K562 (cell line): ENCODE results near the gene RNF115. TPM values are rescaled to one million over a fixed set of nuclear protein-coding genes. Genes with fewer than 3 reads are reported as not detected.

Experiments
- BDP1 ChIP-seq: IDR thresholded peaks from 3 replicates; pipeline ENCODE4 v1.6.1; 2011; ENCODE audit not compliant: insufficient read length, insufficient read depth
- ESRRA ChIP-seq: fragments of 450-650 bp; IDR thresholded peaks from 2 replicates; pipeline ENCODE4 v1.6.1; 2014; ENCODE audit warnings: low read depth, mild to moderate bottlenecking, moderate library complexity, borderline replicate concordance
- FOXM1 ChIP-seq, 2 experiments: fragments of 450-650 bp in 1 of 2; sonication (generic) in 1 of 2; formaldehyde crosslinking in 1 of 2; IDR thresholded peaks; 2 replicates each; pipeline versions ENCODE4 v1.6.1 to v1.9.0; 2017 to 2022; ENCODE audit warnings: low read depth in 2 of 2, mild to moderate bottlenecking in 2 of 2, missing genetic modification reagents in 1 of 2, moderate library complexity in 1 of 2
- FOXP1 ChIP-seq: sonication (generic); formaldehyde crosslinking; IDR thresholded peaks from 2 replicates; pipeline ENCODE4 v1.8.0; 2022; ENCODE audit warnings: mild to moderate bottlenecking, missing genetic modification reagents
- KLF10 ChIP-seq: fragments of 250-450 bp; sonication (Bioruptor Pico); IDR thresholded peaks from 2 replicates; pipeline ENCODE4 v1.6.1; 2021; ENCODE audit warnings: matching md5 sums
- MEF2A ChIP-seq: IDR thresholded peaks from 2 replicates; pipeline ENCODE4 v1.6.1; 2011; ENCODE audit warnings: low read depth, mild to moderate bottlenecking, low read length, moderate library complexity; ENCODE audit not compliant: control insufficient read depth
- MEF2D ChIP-seq: conservative IDR thresholded peaks from 2 replicates; pipeline ENCODE4 v1.6.1; 2016; ENCODE audit warnings: low read depth, missing genetic modification characterization, missing compliant biosample characterization
- TRIM24 ChIP-seq, 2 experiments: fragments of 450-650 bp; IDR thresholded peaks; 2 replicates each; pipeline ENCODE4 v1.6.1; 2016
- TSC22D4 ChIP-seq: fragments of 450-650 bp; IDR thresholded peaks from 2 replicates; pipeline ENCODE4 v1.6.1; 2016; ENCODE audit warnings: missing genetic modification characterization, missing biosample characterization, control low read depth
- ZNF23 ChIP-seq: fragments of 250-450 bp; sonication (Bioruptor Pico); IDR thresholded peaks from 2 replicates; pipeline ENCODE4 v1.4.0; 2020; ENCODE audit warnings: mild to moderate bottlenecking
- polyA plus RNA-seq, 8 experiments: library from polyadenylated mRNA; depleted of rRNA in 4 of 8; stranded (reverse) in 5 of 8; unstranded in 3 of 8; fragments of >200 nt; fragmentation: Nextera tagmentation in 2 of 8; fragmentation: Illumina TruSeq in 1 of 8; extraction: Ambion mirVana in 2 of 8; extraction: Trizol in 1 of 8; gene quantifications; 2 replicates each; pipeline versions ENCODE4 v1.2.1 to v1.2.3, GENCODE V29; 2011 to 2014; ENCODE audit warnings: inconsistent platforms in 1 of 8, missing spikeins in 1 of 8
- total RNA-seq, 7 experiments: library from RNA; depleted of rRNA in 6 of 7; stranded (reverse); fragments of >200 nt in 6 of 7; fragmentation: Illumina TruSeq in 2 of 7; extraction: Trizol in 2 of 7; gene quantifications; 2 replicates each; pipeline versions ENCODE4 v1.2.1 to v1.2.3, GENCODE V29; 2011 to 2021; ENCODE audit warnings: low replicate concordance in 1 of 7
- TF ChIP-seq, protein P1 (sequence below): fragments of 450-650 bp; IDR thresholded peaks from 2 replicates; pipeline ENCODE4 v1.6.1; 2016; ENCODE audit warnings: mild to moderate bottlenecking, moderate library complexity
- TF ChIP-seq, protein P2 (sequence below): fragments of 250-450 bp; sonication (Bioruptor Pico); IDR thresholded peaks from 2 replicates; pipeline ENCODE4 v1.8.0; 2022; ENCODE audit warnings: moderate library complexity, mild to moderate bottlenecking, inconsistent platforms

The RNF115 gene
- total and polyA plus RNA-seq, 9 of the 15 experiments (the other 6 are each of a cell fraction or from before 2014, with no cell fraction given): 1.9 to 14.3 (median 9.5) TPM

DNA sequence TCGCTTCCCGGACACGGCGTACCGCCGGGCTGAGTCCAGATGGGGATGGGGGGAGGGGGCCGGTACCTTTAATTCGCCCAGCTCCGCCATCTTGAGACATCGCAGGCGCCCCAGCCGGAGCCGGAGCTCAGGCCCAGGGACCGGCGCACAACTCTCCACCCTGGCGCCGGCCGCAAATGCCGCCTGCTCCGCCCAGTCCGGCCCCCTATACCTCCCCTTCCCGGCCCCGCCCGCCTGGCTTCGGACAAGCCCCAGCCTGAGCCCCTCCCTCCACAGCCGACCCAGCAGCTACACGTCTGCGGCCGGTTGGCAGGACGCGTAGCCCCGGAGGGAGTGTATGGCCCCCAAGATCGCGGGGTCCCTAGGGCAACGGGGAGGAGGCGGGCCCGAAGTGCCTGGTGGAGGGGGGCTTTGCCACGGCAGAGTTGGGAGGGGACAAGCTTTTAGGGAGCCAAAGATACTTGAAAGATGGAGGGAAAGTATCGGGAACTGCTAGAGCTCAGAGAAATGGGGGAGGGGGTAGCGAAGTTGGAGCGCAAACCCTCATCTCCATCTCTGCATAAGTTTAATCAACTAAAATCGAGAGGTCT, 35.1 kb upstream of the RNF115 start, which contains the start of gene PIAS3 (continued):
- TF ChIP-seq, protein P1, sequence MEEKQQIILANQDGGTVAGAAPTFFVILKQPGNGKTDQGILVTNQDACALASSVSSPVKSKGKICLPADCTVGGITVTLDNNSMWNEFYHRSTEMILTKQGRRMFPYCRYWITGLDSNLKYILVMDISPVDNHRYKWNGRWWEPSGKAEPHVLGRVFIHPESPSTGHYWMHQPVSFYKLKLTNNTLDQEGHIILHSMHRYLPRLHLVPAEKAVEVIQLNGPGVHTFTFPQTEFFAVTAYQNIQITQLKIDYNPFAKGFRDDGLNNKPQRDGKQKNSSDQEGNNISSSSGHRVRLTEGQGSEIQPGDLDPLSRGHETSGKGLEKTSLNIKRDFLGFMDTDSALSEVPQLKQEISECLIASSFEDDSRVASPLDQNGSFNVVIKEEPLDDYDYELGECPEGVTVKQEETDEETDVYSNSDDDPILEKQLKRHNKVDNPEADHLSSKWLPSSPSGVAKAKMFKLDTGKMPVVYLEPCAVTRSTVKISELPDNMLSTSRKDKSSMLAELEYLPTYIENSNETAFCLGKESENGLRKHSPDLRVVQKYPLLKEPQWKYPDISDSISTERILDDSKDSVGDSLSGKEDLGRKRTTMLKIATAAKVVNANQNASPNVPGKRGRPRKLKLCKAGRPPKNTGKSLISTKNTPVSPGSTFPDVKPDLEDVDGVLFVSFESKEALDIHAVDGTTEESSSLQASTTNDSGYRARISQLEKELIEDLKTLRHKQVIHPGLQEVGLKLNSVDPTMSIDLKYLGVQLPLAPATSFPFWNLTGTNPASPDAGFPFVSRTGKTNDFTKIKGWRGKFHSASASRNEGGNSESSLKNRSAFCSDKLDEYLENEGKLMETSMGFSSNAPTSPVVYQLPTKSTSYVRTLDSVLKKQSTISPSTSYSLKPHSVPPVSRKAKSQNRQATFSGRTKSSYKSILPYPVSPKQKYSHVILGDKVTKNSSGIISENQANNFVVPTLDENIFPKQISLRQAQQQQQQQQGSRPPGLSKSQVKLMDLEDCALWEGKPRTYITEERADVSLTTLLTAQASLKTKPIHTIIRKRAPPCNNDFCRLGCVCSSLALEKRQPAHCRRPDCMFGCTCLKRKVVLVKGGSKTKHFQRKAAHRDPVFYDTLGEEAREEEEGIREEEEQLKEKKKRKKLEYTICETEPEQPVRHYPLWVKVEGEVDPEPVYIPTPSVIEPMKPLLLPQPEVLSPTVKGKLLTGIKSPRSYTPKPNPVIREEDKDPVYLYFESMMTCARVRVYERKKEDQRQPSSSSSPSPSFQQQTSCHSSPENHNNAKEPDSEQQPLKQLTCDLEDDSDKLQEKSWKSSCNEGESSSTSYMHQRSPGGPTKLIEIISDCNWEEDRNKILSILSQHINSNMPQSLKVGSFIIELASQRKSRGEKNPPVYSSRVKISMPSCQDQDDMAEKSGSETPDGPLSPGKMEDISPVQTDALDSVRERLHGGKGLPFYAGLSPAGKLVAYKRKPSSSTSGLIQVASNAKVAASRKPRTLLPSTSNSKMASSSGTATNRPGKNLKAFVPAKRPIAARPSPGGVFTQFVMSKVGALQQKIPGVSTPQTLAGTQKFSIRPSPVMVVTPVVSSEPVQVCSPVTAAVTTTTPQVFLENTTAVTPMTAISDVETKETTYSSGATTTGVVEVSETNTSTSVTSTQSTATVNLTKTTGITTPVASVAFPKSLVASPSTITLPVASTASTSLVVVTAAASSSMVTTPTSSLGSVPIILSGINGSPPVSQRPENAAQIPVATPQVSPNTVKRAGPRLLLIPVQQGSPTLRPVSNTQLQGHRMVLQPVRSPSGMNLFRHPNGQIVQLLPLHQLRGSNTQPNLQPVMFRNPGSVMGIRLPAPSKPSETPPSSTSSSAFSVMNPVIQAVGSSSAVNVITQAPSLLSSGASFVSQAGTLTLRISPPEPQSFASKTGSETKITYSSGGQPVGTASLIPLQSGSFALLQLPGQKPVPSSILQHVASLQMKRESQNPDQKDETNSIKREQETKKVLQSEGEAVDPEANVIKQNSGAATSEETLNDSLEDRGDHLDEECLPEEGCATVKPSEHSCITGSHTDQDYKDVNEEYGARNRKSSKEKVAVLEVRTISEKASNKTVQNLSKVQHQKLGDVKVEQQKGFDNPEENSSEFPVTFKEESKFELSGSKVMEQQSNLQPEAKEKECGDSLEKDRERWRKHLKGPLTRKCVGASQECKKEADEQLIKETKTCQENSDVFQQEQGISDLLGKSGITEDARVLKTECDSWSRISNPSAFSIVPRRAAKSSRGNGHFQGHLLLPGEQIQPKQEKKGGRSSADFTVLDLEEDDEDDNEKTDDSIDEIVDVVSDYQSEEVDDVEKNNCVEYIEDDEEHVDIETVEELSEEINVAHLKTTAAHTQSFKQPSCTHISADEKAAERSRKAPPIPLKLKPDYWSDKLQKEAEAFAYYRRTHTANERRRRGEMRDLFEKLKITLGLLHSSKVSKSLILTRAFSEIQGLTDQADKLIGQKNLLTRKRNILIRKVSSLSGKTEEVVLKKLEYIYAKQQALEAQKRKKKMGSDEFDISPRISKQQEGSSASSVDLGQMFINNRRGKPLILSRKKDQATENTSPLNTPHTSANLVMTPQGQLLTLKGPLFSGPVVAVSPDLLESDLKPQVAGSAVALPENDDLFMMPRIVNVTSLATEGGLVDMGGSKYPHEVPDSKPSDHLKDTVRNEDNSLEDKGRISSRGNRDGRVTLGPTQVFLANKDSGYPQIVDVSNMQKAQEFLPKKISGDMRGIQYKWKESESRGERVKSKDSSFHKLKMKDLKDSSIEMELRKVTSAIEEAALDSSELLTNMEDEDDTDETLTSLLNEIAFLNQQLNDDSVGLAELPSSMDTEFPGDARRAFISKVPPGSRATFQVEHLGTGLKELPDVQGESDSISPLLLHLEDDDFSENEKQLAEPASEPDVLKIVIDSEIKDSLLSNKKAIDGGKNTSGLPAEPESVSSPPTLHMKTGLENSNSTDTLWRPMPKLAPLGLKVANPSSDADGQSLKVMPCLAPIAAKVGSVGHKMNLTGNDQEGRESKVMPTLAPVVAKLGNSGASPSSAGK: no peak
- no peak for TF ChIP-seq KLF10 (CRISPR knock-in tag)
- TF ChIP-seq FOXM1 (IDR thresholded peaks at IDR 0.05; ENCODE audit: low read depth): no peak; the same call in 1 of the 2 replicates
- no peak for TF ChIP-seq FOXM1 (CRISPR knock-in tag; IDR thresholded peaks at IDR 0.05; ENCODE audit: low read depth)
- TF ChIP-seq MEF2D (tag): no peak
- no peak for TF ChIP-seq BDP1
- no peak for TF ChIP-seq ZNF23 (CRISPR knock-in tag)
- TF ChIP-seq, protein P2, sequence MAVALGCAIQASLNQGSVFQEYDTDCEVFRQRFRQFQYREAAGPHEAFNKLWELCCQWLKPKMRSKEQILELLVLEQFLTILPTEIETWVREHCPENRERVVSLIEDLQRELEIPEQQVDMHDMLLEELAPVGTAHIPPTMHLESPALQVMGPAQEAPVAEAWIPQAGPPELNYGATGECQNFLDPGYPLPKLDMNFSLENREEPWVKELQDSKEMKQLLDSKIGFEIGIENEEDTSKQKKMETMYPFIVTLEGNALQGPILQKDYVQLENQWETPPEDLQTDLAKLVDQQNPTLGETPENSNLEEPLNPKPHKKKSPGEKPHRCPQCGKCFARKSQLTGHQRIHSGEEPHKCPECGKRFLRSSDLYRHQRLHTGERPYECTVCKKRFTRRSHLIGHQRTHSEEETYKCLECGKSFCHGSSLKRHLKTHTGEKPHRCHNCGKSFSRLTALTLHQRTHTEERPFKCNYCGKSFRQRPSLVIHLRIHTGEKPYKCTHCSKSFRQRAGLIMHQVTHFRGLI (CRISPR knock-in tag): no peak
- TF ChIP-seq TRIM24 (IDR thresholded peaks at IDR 0.05): no peak
- no peak for TF ChIP-seq TSC22D4 (tag)
- no peak for TF ChIP-seq ESRRA
- no peak for TF ChIP-seq MEF2A
- no peak for TF ChIP-seq FOXP1 (CRISPR knock-in tag)
